Measurements from ENCODE around the gene MOSMO. TPM values are rescaled to one million over a fixed set of nuclear protein-coding genes. Genes with fewer than 3 reads are reported as not detected.

Gene MOSMO
- total RNA-seq, 2 donors from 2014 or later = 19.6 to 21.0 TPM

GRCh38 chr16:22116095-22116700 is 108.3 kb downstream of the MOSMO start:
- intact Hi-C loops (cut with DNase I) = no loop called here
- Histone ChIP-seq H3K4me3 (no peak overlapping the region), H3K4me1 (replicated peaks) (no peaks in the 10 kb centered on the region), H3K36me3 (no peaks in the 10 kb centered on the region), H3K27me3 (replicated peaks; ENCODE audit: insufficient read depth) (no peaks in the 10 kb centered on the region), H3K27ac (no peak overlapping the region), H3K9me3 (no peaks in the 10 kb centered on the region)
- TF ChIP-seq POLR2AphosphoS5 (IDR thresholded peaks at IDR 0.05) (no peak), CTCF (IDR thresholded peaks at IDR 0.05) (no peak), POLR2A (IDR thresholded peaks at IDR 0.05) (no peak)
- 90% methylated on average over 2 of the region's 2 CpGs for WGBS
- no peak for DNase-seq (ENCODE audit: low spot score)

GRCh38 chr16:22117609-22118008 is 109.7 kb downstream of the MOSMO start:
- H3K27ac ChIP-seq = no peak overlapping the region
- TF ChIP-seq CTCF (IDR thresholded peaks at IDR 0.05) (no peak), POLR2A (IDR thresholded peaks at IDR 0.05) (no peak), POLR2AphosphoS5 (IDR thresholded peaks at IDR 0.05) (no peak)
- no peak overlapping the region for H3K4me3 ChIP-seq
- no peaks in the 10 kb centered on the region for H3K9me3 ChIP-seq
- no peaks in the 10 kb centered on the region for H3K4me1 ChIP-seq (replicated peaks)
- no peaks in the 10 kb centered on the region for H3K27me3 ChIP-seq (replicated peaks; ENCODE audit: insufficient read depth)
- H3K36me3 ChIP-seq = no peaks in the 10 kb centered on the region
- 63% methylated on average over 2 of the region's 2 CpGs for WGBS
- no peak for DNase-seq (ENCODE audit: low spot score)
- intact Hi-C loops (cut with DNase I) = no loop called here

GRCh38 chr16:22120440-22120839 is 112.5 kb downstream of the MOSMO start:
- no peaks in the 10 kb centered on the region for H3K36me3 ChIP-seq
- intact Hi-C loops (cut with DNase I) = no loop called here
- H3K4me3 ChIP-seq = no peak overlapping the region
- no peaks in the 10 kb centered on the region for H3K4me1 ChIP-seq (replicated peaks)
- TF ChIP-seq POLR2AphosphoS5 (IDR thresholded peaks at IDR 0.05) (no peak), POLR2A (IDR thresholded peaks at IDR 0.05) (no peak), CTCF (IDR thresholded peaks at IDR 0.05) (no peak)
- WGBS = 84% methylated on average over 3 of the region's 3 CpGs
- H3K9me3 ChIP-seq = no peaks in the 10 kb centered on the region
- no peak for DNase-seq (ENCODE audit: low spot score)
- no peak overlapping the region for H3K27ac ChIP-seq
- no peaks in the 10 kb centered on the region for H3K27me3 ChIP-seq (replicated peaks; ENCODE audit: insufficient read depth)

- TF ChIP-seq POLR2AphosphoS5 (IDR thresholded peaks at IDR 0.05) = no peak
- TF ChIP-seq CTCF (IDR thresholded peaks at IDR 0.05) = no peak
- TF ChIP-seq POLR2A (IDR thresholded peaks at IDR 0.05) = no peak
Measured at GRCh38 chr16:22122239-22122638, 114.3 kb downstream of the MOSMO start.

GRCh38 chr16:22123146-22123545 is 115.2 kb downstream of the MOSMO start:
- Histone ChIP-seq H3K27me3 (replicated peaks; ENCODE audit: insufficient read depth) (no peaks in the 10 kb centered on the region), H3K9me3 (no peaks in the 10 kb centered on the region), H3K36me3 (no peaks in the 10 kb centered on the region), H3K4me1 (replicated peaks) (no peaks in the 10 kb centered on the region), H3K4me3 (no peak overlapping the region), H3K27ac (no peak overlapping the region)
- intact Hi-C loops (cut with DNase I) = no loop called here
- 54% methylated on average over 3 of the region's 3 CpGs for WGBS
- no peak for DNase-seq (ENCODE audit: low spot score)
- TF ChIP-seq CTCF (IDR thresholded peaks at IDR 0.05) (no peak), POLR2AphosphoS5 (IDR thresholded peaks at IDR 0.05) (no peak), POLR2A (IDR thresholded peaks at IDR 0.05) (no peak)

More at GRCh38 chr16:22122239-22122638, 114.3 kb downstream of the MOSMO start:
- no peak for DNase-seq (ENCODE audit: low spot score)
- no peaks in the 10 kb centered on the region for H3K27me3 ChIP-seq (replicated peaks; ENCODE audit: insufficient read depth)
- intact Hi-C loops (cut with DNase I) = no loop called here
- H3K9me3 ChIP-seq = no peaks in the 10 kb centered on the region
- no peak overlapping the region for H3K4me3 ChIP-seq
- H3K36me3 ChIP-seq = no peaks in the 10 kb centered on the region
- H3K27ac ChIP-seq = no peak overlapping the region
- no peaks in the 10 kb centered on the region for H3K4me1 ChIP-seq (replicated peaks)

Measured in prostate gland (tissue), 2 donors.